IPS DF 4.7 (cell line): ENCODE measurements around the gene CPOX.

ENCODE experiments used
- DNase-seq: peaks from one replicate; pipeline ENCODE4 v3.0.0-alpha.2; 2013; ENCODE audit warnings: low spot score; ENCODE audit errors: extremely low read depth

Gene CPOX

DNA sequence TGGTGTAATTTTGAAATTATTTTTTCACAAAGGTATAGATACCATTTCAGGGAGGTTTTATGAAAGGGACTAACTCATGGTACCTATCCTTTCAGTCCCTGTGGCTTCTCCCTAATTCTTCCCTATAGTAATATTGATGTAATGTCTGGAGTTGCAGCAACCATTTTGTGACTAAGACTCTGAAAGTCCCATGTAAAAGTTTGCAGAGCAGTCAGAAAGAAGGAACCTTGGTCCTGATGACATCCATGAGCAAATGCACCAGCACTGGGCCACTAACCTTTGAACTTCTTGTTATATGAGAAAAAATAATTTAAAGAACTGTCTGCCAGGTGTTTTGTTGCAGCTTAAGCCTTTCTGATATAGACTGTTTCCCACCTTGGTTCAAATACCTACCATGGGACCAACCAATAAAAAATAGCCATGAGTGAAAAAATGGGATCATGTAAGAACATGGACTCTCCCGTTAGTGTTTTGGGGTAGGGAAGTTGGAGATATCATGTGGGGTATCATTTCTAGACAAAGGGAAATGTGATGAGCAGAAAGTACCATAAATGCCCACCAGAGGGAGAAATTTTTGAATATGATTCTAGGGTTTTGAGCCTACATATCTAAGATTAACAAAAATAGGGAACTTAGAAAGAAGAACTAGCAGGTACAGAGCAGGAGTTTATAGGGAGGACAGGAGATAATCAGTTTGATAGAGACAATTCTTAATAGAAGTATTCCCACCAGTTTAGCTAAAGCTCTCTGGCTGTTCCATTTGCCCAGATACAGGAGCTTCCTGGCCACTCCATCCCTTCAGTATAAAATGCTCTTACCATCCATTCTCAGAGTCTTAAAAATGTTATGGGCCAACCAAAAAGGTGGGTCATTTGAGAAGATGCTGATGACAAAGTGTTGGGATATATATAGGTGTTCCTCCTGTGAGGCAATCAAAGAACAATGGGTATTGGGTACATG is 3.4 kb upstream of the CPOX start:
- no peak for DNase-seq

DNA sequence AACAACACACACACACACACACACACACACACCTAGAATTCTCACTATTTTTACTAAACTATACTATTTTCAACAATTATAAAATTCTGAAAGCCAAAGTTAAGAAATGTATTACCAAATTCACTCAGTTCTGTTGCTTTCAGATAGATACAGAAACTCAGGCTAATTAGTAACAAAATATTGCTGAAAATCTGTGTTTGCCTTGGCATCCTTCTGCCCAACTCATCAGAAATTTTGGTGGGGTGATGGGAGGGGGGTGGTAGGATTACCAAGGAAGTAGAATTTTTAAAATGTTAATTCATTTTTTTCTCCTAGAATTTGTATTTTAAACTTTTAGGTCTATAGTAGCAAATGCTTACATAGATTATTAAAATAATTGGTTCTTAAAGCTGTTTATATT is 2.7 kb upstream of the CPOX start:
- no peak for DNase-seq

DNA sequence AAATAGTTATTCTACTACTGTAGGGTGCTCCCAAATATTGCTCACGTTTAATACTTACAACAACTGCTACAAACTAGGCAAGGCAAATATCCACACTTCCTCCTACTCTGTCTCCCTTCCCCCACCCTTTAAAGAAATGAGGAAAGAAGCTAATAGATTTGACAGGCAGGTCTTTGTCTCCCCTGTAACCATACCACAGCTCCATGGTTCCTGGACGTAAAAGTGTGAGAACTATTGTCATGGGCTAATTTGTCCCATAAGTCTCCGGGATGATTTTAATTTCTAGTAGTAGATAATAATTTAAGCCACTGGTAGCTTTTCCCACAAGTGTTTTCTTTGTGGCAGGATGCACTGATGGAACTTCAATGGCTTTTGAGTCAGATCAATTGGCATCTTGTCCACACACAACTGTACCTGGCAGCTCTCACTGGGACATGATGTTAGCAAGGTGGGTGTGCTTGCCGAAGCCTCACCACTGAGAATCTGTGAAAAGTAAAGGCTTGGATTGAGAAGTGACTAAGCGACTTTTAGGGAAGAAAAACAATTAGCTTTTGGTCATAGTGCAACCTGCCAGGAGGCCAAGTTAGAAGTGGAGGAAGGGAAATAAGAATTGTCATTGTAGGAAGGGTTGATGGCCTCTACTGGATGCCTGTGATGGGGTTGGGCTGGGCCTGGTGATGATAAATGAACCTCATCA is 1.4 kb upstream of the CPOX start:
- DNase-seq, result no peak

DNA sequence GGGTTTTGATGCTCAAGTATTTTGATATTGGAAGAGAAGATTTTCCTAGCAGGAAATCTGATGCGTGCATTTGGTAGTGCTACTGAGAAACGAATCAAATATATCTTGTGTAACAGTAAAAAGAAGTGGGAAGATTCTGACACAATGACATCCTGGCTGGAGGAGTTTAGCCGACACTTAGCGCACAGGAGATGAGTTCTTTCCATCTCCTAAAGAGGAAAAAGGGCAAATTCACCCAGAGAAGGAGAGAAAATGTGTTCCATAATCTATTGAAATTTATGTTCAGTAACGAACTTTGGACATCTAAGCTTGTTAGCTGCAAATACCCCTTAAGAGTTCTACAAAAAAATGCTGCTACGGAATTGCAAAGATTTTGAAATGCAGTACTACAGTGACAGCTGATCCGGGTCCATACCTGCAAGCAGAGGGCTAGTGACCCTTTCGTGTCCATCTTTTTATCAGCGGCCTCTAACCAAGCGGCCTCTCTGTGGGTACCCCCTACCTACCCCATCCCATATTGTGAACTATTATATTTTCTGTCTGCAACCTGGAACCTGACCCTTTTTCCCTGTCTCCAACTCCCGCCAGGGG is 971 bp downstream of the CPOX start:
- DNase-seq, result no peak

DNA sequence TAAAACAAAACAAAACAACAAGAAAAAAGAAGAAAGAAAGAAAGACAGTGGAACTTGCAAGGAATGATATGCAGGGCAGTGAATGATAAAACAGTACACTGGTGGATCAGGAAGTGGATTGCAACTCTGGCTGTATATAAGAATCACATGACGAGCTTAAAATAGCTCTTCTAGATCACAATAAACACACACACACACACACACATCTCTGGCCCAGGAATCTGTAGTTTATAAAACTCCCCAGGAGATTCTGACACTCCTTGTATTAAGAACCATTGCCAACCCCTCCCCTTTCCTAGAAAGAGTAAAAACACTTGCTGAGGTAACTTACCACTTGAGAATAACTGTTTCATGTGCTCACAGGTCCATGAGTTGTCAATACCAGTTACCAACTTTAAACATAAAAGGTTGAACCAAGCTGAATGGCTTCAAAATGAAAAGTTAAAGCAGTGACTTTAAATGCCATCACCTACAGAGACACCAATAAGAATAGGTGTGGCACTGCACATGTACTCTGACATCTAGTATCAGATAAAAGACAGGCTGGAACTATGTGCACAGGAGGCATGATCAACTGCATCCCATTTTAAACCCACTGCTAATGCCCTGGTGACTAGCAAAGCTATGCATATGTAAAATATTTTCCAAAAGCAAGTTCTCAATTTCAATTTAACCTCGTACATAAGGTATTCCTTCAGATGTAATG is 3.9 kb downstream of the CPOX start:
- DNase-seq, result no peak

DNA sequence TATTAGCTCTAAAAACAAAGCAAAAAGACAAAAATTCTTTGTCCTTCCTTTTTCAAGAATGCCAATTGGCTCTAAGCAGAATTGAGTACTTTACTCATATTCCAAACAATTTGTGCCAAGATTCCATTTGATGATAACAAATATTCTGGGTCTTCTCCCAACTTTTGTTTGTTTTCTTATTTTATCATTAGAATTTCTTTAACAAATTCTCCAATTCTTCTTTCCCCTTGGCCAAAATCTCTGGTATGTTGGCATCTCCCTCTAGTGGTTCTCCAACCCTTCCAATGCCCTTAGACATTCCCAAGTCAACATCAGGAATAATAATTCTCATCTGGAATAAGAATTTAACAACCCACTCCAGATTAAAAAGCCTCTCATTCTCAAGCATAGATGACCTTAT is 5.3 kb downstream of the CPOX start:
- no peak for DNase-seq

DNA sequence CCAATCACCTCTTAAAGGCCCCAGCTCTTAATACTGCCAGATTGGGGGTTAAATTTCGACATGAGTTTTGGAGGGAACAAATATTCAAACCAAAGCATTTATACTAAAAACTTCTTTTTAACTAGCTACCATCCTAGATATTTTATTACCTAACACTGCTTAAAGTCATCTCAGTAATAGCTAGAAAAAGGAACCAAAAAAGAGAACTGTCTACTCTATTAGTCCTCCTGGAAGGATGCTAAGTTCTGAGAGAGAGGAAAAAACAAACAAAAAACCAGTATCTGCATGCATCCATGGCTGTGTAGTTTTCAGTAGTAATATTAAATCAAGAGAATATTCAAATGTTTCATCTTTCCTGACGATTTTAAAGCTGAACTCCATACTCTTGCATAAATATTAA is 5.8 kb downstream of the CPOX start:
- DNase-seq, result no peak

DNA sequence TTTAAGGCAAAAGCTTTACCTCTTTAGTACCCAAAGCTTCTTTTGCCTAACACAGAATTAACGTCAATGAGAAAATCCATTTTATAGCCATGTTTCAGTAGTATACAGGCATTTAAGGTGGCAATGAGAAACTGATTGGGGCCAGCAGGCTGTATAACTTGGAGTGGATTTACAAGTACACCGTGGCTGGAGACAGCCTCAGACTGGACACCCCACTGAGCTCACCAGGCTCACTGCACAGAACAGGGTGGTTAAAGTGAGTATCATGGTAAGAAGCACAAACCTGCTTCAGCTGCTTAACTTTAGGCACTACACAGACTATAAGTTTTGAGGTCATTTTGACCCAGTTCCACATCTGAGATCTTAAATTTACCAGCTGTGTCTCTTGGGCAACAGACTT is 8.9 kb downstream of the CPOX start:
- DNase-seq, result no peak

DNA sequence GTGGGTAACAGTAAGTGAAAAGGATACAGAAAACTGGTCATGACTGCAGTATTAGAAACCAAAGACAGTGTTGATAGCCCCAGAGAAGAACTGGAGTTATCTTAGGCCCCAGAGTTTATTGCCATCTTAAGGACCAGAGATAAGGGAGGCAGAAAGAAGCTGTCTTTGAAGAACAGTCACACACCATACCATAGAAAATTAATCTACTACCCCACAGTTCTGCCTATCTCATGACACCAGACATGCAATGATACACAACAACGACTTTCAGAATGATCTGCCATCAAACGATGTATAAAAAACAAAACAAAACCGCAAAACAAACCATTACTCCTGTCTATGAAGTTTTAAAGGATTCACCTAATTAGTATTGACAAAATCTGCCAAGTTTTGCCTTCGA is 9.6 kb downstream of the CPOX start:
- no peak for DNase-seq

DNA sequence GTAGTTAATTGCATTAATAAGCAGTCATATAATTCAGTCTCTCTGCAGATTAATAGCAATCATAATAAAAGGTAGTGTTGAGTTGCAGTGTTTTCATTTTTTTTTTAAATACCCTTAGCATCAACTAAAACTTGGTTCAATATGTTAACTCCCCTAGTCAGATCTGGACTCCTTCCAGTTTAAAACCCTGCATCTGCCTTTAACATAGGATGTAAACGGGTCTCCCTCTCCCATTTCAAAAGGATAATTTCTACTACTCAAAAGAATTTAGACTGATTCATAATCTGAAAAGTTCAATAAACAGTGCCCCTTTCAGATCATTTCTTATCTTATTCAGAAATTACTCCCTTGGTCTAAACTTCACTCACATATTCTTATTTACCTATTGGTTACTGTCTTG is 11.4 kb downstream of the CPOX start:
- DNase-seq, result no peak

DNA sequence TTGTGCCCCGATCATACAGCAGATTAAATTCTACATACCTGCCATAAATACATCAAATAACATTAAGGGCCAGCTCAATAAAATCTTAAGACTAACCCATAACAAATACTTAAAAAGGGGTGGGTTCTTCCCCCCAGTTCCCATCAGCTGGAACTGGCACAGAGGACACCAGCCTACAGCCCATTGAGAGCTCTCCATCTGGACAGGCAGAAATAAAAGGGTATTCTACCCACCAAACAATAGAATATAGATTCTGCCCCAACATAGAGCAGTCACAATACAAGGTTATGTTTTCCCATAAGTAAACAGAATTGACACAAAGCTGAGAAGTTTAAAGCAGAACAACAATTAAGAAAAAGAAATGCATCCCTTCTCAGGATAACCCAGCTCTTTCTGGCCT is 11.9 kb downstream of the CPOX start:
- no peak for DNase-seq

DNA sequence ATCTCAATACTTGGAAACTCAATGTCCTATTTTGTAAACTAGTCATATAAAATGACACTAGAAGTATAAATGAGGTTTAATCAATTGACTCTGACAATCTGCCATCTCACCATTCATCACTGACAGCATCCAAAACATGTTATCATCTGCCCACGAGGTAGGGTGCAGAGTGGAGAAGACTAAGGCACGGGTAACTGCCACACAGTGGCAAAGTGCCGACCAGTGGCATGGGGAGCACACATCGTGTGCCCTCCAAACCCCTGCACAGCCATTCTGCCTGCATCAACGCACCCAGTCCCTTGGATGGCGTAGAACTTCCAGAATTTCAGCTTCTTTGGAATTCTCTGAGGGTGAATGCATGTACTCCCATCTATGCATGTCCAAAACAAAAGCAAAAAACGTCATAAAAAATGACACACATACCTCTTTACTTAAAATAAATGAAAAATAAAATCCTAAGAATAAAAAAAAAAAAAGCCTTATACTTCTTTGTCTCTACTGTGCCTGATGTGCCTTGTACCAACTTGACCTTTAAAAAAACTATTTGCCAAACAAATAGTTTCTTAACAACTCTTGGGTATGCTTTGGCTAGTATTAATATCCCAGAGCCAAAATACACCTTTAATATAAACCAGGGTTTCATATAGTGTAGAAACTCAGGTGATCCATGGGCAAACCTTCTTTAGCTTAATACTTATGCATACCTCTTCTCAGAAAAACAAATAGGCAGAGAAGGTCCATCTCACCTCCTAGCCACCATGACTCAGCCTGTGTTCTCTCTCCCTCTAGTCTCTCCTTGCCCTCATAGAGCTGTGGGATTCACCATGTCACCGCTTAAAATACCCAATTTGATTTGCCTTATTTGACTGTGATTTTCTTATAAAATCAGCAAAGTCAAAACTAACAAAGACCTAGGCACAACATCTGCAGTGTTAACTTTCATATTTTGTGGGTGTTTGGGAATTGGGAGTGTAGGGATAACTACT is 12.7 kb downstream of the CPOX start:
- DNase-seq, result no peak

DNA sequence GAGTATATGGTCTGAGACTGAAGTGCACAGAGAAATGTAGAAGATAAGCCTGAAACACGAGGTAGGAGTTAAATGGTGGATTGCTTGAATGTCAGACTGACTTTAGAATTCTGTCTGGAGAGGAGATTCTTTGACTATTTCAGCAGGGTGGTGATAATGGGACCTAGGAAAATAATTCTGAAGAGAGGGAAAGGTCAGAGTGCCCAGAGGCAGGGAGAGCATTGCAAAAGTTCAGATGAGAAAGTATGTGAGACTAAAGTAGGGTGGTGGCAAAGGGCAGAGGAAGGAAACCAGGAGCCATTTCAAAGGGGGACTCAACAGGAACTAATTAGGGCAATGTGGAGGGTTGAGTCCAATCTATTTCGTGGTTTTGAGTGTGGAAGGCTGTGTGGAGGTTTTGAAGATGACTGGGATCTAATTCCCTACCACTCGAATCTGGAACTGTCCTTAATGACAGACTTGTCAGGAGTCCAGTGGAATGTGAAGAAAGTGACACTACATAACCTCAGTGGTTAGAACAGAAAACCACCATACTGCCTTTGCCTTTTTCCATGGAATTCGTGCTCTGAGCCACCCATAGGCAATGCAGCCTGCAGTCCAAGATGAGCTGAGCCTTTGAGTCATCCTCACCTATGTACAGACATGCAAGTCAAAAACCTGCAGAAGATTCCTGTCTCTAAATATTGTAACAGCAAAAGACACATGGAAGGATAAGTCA is 16.1 kb downstream of the CPOX start:
- no peak for DNase-seq

DNA sequence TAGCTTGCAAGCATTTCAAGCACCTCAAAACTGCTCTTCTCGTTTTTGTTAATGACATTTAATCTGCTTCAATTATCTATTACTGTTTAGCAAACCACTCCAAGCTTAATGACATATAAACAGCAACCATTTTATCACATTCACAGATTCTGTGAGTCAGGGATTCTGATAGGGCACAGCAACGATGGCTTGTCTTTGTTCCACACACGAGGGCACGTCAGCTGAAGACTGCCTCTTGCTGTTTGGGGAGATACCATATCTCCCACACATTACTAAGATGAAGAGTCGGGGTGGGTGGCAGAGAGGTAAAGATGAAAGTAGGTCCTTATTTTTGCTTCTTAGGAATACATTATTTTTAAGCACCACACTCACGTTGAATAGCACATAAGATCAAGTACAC is 19.3 kb downstream of the CPOX start:
- DNase-seq, result no peak

DNA sequence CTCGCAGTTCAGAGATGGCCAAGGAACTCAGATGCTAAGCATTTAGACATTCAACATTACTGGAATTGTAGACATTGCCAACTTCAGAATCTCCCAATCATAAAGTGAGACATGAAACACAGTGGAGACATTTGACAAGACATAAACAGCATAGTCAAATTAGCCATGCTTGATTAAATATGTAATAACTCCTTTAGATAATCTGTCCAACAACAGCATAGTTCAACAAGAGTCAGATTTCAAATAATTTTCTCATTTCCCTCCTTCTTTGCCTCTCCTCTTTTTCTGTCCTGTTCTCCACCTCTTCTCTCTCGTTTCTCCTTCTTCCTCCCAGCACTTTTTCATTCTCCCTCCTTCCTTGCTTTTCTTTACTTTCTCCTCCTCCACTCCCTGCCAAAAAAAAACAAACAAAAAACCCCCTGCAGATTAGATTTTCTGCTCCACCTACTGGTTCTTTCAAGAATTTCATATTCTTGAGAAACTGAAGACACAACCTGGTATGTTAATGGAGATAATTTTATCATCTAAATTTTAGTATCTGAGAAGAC is 20.2 kb downstream of the CPOX start:
- DNase-seq, result no peak

DNA sequence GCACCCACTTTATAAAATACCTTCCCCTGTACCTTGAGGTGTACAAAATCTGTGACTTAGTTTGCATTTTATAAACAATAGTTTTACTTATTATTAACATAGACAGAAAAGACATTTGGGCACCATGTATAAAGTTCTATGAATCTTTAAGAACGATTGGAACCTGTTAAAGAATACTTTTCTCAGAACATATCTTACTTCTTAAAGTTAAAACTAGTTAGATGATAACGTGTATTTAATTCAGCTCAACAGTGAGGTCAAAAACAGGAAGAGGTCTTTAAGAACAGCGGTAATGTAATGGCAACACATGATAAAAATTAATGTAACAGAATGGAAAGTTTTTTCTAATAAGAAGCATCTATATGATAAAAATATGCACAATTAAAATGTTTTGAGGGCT is 25.0 kb downstream of the CPOX start:
- no peak for DNase-seq

DNA sequence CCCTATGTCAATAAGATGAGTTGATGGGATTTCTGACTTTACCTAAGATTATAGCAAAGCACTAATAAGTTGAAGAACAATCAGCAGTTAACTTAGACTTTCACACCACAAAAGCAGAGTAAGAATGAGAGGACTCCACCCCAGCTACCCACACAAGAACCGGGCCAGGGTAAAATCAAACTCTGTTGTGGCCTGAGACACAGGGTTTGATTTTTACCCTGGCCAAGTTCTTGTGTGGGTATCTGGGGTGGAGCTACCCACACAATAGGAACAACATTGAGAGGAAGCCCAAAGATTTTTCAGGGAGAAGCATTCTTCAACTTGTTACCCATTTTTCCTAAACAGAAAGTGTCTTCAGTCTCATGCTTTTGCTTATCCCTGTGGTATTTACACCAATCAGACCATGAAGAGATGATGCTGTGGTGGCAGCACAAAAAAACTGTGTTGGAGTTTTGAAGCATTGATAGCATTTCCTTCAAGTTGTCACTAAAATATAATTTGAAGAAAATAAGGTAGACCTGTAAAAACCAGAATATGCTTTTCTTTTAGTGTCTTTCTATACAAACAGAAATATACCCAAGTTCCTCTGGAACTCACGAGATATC is 25.6 kb downstream of the CPOX start:
- no peak for DNase-seq

DNA sequence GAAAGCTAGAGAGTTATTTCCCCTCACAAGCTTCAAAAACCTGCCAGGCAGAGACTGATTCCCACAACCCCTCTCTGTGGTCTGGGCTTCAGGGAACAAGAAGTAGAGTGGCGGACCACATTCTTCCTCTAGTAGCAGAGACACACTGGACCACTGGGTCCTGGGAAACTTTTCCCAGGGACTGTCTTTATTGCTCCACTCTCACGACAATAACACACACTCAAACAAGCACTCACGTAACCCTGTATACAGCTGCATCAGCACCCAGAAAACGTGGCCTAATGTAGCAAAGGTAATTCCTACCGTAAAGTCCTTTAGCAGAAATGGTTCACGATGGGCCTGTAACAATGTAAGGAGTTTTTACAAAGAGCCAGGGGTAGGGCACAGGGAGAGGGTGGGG is 27.6 kb downstream of the CPOX start:
- DNase-seq, result no peak

DNA sequence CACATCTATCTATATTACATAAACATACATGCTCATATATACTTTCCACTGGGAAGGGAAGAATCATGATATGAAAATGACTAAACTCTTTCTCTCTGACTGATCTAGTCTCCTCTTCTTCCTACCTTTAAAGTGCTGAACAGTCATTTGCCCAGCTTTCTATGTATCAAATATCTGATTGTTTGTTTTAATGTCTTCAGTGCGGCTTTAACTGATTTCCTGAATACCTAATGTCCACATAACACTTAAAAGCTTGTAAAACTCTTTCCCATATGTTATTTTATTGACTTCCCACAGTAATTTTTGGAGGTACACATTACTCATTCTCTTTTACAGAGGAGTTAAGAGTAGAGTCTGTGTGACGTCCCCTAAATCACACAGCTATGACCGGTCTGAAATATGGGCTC is 28.2 kb downstream of the CPOX start:
- DNase-seq, result no peak
